ENCODE data around the gene FGF19.

DNA sequence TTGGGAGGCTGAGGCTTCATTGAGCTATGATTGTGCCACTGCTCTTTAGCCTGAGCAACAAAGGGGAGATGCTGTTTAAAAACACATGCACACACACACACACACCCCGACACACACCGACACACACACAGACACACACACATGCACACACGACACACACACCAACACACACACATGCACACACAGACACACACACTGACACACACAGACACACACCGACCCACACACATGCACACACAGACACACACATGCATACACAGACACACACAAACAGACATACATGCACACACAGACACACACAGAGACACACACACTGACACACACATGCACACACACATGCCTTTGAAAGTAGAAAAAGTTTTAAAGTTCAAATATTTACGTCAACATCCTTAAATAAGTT, 23.1 kb downstream of the FGF19 start:
- TF ChIP-seq EZH2phosphoT487 (IDR thresholded peaks at IDR 0.05; ENCODE audit: insufficient read depth, low read depth) (no peak), EZH2 (IDR thresholded peaks at IDR 0.05; ENCODE audit: insufficient read depth, poor library complexity, severe bottlenecking) (no peak)

Measured in GM23248 (cell line).